Inferior parietal cortex (tissue), 1 donor: ENCODE data around the gene CCNC.
"Not testable (repeated sequence)": the region's sequence is repeated elsewhere in the genome, so short reads cannot be mapped to it uniquely, and the experiment has no call there.

ENCODE experiments used
- DNase-seq: peaks from one replicate; pipeline ENCODE4 v3.0.0-alpha.2; 2016; ENCODE audit errors: extremely low spot score

The CCNC gene

GRCh38 chr6:99603421-99604165 lies 35.1 kb upstream of the CCNC start:
- DNase-seq: no peak

DNA sequence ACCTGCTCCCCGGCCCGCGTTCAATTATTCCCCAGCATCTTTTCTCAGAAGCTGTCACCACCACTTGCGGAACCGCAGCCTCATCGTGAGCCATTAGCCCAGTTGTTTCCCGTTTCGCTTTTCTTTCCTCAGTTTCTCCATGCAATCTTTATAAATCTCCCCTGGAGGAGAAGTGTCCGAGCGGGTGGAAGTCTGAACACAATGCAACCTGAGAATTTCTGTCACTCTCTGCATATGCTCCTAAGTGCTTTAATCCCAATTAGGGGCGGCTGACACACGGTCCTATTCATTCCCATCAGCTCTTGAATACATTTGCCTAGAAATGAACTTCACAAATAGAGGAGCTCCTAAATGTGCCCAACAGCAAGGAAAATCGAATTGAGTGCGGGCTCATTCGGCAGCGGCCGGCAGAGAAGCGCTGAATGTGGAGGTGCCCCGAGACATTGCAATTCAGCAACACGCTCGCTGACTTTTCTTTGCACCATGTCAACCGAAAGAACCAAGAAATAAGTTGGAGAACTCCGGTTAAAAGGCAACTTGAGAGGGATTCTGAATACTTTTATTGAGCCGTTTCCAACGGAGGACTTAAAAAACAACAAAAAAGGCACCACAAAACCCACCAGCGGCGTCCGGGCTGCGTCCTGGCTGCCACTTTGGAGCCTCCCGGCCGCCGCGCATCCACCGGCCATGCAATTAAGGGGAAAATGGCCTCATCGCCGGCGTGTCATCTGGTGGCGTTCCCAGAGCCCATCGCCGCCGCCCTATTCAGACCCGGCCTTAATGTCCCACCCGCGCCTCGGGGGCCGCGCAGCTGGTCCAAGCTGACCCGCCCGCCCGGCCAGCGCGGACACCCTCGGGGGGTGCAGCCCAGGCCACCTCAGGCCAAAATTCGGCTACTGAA lies 34.3 kb upstream of the CCNC start:
- no peak for DNase-seq

GRCh38 chr6:99594696-99595095 lies 26.2 kb upstream of the CCNC start:
- not testable (repeated sequence) for DNase-seq

- DNase-seq: no peak
Observed at GRCh38 chr6:99592900-99593299, 24.4 kb upstream of the CCNC start.

DNA sequence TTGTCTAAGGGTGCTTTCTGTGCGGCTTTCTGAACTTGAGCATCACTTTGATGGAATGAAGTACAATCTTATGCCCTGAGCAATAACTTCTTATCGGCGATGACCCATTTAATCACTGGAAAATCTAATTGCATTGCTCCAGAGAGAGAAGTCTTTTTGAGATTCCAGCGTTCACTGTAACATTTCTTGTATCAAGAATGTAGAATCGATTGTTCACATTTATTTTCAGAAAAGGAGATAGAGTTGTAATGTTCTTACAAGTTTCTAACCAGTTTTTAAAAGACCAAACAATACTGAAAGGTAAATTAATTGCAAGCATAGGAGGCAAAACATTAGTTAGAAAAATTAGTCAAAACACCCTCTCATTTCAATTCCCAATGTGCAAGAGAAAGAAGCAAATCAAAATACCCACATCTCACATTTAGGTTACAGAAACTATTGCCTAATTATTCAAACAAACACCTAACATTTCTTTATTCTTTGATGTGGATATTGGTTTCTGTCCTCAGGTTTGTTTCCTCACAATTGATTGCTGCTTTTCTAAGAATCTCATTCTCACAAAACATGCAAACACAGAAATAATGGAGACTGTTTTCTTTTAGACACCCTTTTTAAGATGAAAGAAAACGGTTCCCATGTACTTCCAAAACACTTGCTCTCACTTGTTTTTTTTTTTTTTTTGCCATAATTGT lies 23.4 kb upstream of the CCNC start:
- no peak for DNase-seq

DNA sequence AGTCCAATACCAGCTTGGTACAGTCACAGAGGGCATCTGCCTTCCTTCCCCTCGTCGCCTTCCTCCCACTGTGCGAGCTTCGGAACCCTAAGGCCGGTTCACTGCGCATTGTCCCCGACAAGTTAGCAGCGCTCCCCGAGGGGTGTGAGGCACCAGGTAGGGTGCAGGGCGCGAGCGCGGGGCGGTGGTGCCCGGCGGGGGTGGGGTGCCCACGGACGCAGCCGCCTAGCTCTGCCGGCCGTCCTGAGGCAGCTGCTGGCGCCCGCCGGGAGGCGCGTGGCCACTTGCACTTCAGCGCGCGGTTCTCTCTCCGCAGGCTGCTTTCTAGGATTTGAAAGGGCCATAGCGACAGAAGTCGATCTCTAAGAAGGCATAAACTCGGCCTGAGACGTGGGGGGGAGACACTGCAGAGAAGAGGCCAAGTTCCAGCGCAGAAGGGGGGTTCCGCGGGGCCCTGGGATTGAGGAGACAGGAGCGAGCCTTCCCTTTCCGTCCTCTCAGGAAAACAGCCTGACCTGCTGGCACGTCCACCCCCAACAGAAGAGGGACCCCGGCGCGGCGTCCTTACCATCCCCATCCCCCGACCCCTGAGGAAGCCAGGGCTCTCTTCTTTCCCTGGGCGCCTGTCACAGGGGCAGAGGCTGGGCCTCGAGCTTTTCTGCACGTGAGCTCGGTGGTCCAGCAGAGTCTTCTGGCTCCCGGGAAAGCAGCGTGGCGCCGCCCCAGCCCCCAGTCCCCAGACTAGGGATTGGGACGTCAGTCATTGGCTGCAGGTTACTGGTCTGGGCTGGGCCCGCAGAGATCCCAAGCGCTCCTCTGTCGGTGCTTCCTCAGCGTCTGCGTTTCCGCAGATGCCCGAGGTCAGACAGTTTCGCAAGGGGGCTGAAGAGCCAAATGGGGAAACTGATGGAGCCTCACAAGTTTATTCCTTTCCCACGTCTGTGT lies 22.5 kb upstream of the CCNC start:
- DNase-seq: no peak

DNA sequence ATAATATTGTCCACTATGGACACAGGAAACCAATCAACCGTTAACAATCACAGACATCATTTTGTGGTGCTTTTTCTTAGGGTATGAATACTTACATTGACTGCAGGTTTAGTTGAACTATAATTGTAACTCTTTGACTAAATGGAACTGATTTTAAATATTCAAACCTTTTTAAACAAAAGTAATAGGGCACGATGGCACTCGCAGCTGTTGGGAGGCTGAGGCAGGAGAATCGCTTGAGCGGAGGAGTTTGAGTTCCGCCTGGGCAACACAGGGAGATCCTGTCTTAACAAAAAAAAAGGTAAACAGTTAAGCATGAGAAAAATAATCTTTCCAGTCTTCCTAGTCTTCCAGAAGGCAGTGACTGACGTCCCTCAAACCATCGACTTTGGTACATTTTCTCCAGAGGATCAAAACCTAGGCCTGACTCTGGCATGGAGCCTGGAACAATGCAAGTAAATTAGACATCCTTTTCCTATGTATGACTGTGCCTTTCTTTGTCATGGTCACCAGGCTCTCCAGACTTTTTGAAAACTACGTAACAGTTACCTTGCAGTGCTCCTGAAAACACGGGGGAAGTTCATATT lies 21.5 kb upstream of the CCNC start:
- no peak for DNase-seq

- no peak for DNase-seq
Observed at GRCh38 chr6:99589290-99589672, 20.8 kb upstream of the CCNC start.

GRCh38 chr6:99588618-99589289 lies 20.3 kb upstream of the CCNC start:
- no peak for DNase-seq

DNA sequence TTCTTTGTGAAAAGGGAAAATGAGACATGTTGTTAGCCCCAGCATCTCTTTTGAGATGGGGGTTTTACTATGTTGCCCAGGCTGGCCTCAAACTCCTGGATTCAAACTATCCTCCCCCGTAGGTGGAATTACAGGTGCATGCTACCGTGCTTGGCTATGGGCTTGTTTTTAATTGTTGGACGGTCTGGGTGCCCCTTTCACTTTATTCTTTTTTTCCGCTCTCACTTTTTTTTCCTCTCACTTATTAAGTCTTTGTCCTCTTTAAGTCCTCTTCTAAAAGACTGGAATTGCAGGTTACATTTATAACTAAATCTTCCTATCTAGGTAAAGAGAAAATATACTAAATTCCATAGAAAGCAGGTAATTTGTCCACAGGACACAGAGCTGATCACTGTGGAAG lies 19.3 kb upstream of the CCNC start:
- no peak for DNase-seq

- DNase-seq: no peak
Observed at GRCh38 chr6:99579781-99580180, 11.3 kb upstream of the CCNC start.

DNA sequence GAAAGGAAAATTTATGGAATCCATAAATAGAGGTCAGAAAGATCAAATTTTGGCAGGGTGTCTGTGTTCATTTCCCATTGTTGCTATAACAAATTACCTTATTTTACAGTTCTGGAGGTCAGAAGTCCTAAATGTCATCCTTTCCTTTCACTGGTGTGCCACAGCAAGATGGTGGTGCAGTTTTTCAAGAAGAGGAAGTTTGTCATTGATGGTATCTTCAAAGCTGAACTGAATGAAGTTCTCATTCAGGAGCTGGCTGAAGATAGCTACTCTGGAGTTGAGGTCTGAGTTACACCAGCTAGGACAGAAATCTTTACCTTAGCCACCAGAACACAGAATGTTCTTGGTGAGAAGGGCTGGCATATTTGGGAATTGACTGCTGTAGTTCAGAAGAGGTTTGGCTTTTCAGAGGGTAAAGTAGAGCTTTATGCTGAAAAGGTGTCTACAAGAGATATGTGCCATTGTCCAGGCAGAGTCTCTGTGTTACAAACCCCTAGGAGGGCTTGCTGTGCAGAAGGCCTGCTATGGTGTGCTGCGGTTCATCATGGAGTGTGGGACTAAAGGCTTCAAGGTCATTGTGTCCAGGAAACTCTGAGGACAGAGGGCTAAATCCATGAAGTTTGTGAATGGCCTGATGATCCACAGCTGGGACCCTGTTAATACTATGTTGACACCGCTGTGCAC lies 7.2 kb upstream of the CCNC start:
- no peak for DNase-seq

DNA sequence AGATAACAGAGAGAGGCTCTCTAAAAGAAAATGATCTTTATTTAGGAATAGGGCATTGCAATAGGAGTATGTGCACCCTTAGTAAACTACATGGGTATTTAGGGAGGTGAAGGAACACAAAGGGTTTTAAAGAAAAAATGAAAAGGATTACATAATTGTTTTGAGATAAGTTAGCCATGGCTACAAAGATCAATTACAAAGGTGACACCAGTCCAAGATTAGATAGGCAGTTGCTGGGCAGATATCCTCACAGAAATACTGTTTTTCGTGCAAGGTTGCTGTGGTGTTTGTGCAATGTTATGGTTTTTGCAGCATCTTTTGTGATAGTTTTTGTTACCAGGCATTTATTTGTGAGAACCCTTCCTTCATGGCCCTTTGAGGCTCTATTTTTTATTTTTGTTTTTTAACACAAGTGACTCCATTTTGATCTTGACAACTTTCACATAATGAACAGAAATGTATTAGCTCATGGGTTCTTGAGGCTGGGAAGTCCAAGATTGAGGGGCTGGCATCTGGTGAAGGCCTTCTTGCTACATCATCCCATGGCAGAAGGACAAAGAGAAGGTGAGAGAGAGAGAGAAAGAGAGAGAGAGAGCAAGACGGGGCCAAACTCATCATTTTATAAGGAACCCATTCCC lies 5.6 kb upstream of the CCNC start:
- no peak for DNase-seq

- no peak for DNase-seq
Observed at GRCh38 chr6:99563056-99563723, 5.3 kb downstream of the CCNC start.

GRCh38 chr6:99560668-99561067 lies 7.8 kb downstream of the CCNC start:
- no peak for DNase-seq

DNA sequence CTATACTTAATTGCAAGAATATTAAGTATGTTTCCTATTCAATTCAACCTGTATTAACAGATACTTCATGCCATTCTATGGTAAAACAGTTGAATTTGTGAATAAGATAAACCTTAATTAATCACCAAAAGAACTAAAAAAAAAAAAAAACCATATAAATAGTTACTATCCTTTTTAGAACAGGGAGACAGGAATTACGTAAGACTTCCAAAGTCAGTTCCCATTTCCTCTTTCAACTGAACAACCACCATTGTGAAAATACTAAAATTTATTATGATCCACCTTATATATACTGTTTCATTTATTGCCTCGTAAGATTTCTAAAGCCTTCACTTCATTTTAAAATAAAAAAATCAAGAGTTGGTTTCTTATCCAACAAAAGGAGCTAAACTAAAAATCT lies 9.4 kb downstream of the CCNC start:
- no peak for DNase-seq

- no peak for DNase-seq
Observed at GRCh38 chr6:99553888-99554287, 14.6 kb downstream of the CCNC start.

DNA sequence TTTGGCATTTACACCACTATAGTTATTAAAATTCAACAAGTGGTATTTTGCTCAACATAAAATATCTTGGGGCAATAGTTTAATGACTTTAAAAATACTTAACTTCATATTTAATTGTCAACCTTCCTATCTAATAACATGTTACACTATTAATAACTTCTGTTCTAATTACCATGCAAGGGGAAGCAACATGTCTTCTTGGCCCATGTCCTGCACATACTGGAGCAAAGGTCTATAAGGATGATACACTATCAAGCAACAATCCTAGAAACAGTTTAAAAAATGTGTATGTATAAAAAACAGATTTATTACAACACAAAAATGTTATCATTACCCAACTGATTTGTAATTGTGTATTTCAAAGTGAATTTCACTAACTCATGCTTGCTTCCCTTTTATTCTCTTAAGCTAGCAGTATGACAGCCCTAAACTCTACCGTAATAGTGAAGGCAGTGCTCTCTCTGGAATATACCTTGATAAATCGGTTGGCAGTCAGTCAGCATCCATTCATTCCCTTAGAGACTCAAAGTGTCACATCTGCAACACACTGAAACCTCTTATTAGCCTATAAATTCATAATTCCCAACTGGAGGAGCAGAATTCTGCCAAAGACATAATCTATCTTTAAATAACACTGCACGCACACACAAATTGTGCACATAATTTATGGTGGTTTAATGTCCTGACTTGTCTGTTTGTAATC lies 18.3 kb downstream of the CCNC start:
- no peak for DNase-seq
